WTC11 (cell line): Measurements from ENCODE around the gene ARMC10. TPM values are rescaled to one million over a fixed set of nuclear protein-coding genes. Genes with fewer than 3 reads are reported as not detected.

Source experiments
- ATAC-seq: fragments of 200-7000 bp; cut with Tn5 transposase; 2 replicates; pipeline ENCODE4 v1.10.0; 2021; ENCODE audit warnings: mild to moderate bottlenecking, moderate library complexity
- CTCF ChIA-PET: fragments of 300-600 bp; sonication (Branson Sonifier 250); formaldehyde crosslinking; loops from one replicate; lab custom pipeline; 2021; ENCODE audit warnings: antibody characterized with exemption; lab: Charles Lee
- POLR2A ChIA-PET: fragments of 350-600 bp; sonication (Branson Sonifier 250); formaldehyde crosslinking; loops from one replicate; lab custom pipeline; 2021; ENCODE audit warnings: antibody characterized with exemption; lab: Charles Lee
- DNase-seq: peaks from one replicate; pipeline ENCODE4 v3.0.0; 2021; ENCODE audit warnings: low spot score
- H3K27ac Mint-ChIP-seq: 2 replicates; pipeline ENCODE4 v1.8.0; 2021; ENCODE audit warnings: mixed read lengths
- H3K27me3 Mint-ChIP-seq: 2 replicates; pipeline ENCODE4 v1.8.0; 2021; ENCODE audit warnings: low read depth, mild to moderate bottlenecking, moderate library complexity, mixed read lengths
- H3K36me3 Mint-ChIP-seq: 2 replicates; pipeline ENCODE4 v1.8.0; 2021; ENCODE audit warnings: mixed read lengths
- H3K4me1 Mint-ChIP-seq: 2 replicates; pipeline ENCODE4 v1.8.0; 2022; ENCODE audit warnings: mixed read lengths
- H3K4me3 Mint-ChIP-seq: 2 replicates; pipeline ENCODE4 v1.8.0; 2021; ENCODE audit warnings: mild to moderate bottlenecking, moderate library complexity, mixed read lengths
- H3K9me3 Mint-ChIP-seq: 2 replicates; pipeline ENCODE4 v1.8.0; 2021; ENCODE audit warnings: mixed read lengths
- ARID4B ChIP-seq: sonication (generic); formaldehyde crosslinking; IDR thresholded peaks from 2 replicates; pipeline ENCODE4 v1.8.0; 2023; ENCODE audit warnings: missing genetic modification reagents, mild to moderate bottlenecking, borderline replicate concordance
- CREB1 ChIP-seq: sonication (generic); formaldehyde crosslinking; IDR thresholded peaks from 2 replicates; pipeline ENCODE4 v1.8.0; 2023; ENCODE audit warnings: mild to moderate bottlenecking, missing genetic modification reagents
- CTCF ChIP-seq: fragments of 200-600 bp; IDR thresholded peaks from 2 replicates; pipeline ENCODE4 v1.8.0; 2022; ENCODE audit warnings: antibody characterized with exemption
- E2F1 ChIP-seq: sonication (generic); formaldehyde crosslinking; IDR thresholded peaks from 2 replicates; pipeline ENCODE4 v1.8.0; 2022; ENCODE audit warnings: mild to moderate bottlenecking, missing genetic modification reagents
- E2F5 ChIP-seq: sonication (generic); formaldehyde crosslinking; IDR thresholded peaks from 2 replicates; pipeline ENCODE4 v1.8.1; 2022; ENCODE audit warnings: mild to moderate bottlenecking, moderate library complexity, missing genetic modification reagents
- ELF4 ChIP-seq: sonication (generic); formaldehyde crosslinking; IDR thresholded peaks from 2 replicates; pipeline ENCODE4 v1.8.1; 2022; ENCODE audit warnings: low read depth, mild to moderate bottlenecking, moderate library complexity, missing genetic modification reagents
- EMX1 ChIP-seq: fragments of 250-450 bp; sonication (Bioruptor Pico); IDR thresholded peaks from 2 replicates; pipeline ENCODE4 v1.8.0; 2021; ENCODE audit warnings: mild to moderate bottlenecking
- ETV6 ChIP-seq: sonication (generic); formaldehyde crosslinking; IDR thresholded peaks from 2 replicates; pipeline ENCODE4 v1.8.1; 2022; ENCODE audit warnings: mild to moderate bottlenecking, missing genetic modification reagents
- GABPB1 ChIP-seq: sonication (generic); formaldehyde crosslinking; IDR thresholded peaks from 2 replicates; pipeline ENCODE4 v1.8.1; 2023; ENCODE audit warnings: mild to moderate bottlenecking, missing genetic modification reagents
- KAT7 ChIP-seq: sonication (generic); formaldehyde crosslinking; IDR thresholded peaks from 2 replicates; pipeline ENCODE4 v1.8.1; 2023; ENCODE audit warnings: missing genetic modification reagents, mild to moderate bottlenecking, borderline replicate concordance
- MYBL2 ChIP-seq: sonication (generic); formaldehyde crosslinking; IDR thresholded peaks from 2 replicates; pipeline ENCODE4 v1.8.1; 2023; ENCODE audit warnings: mild to moderate bottlenecking, moderate library complexity, missing genetic modification reagents
- NFATC4 ChIP-seq: fragments of 250-450 bp; sonication (Bioruptor Pico); IDR thresholded peaks from 2 replicates; pipeline ENCODE4 v1.9.0; 2021; ENCODE audit warnings: mild to moderate bottlenecking
- NFYB ChIP-seq: sonication (generic); formaldehyde crosslinking; conservative IDR thresholded peaks from 2 replicates; pipeline ENCODE4 v1.8.0; 2022; ENCODE audit warnings: low read depth, missing genetic modification reagents
- PREB ChIP-seq: sonication (generic); formaldehyde crosslinking; IDR thresholded peaks from 2 replicates; pipeline ENCODE4 v1.8.1; 2022; ENCODE audit warnings: mild to moderate bottlenecking, missing genetic modification reagents, moderate library complexity, borderline replicate concordance
- SP1 ChIP-seq: sonication (generic); formaldehyde crosslinking; conservative IDR thresholded peaks from 2 replicates; pipeline ENCODE4 v1.8.1; 2022; ENCODE audit warnings: missing genetic modification reagents
- USF1 ChIP-seq: sonication (generic); formaldehyde crosslinking; IDR thresholded peaks from 2 replicates; pipeline ENCODE4 v1.8.0; 2022; ENCODE audit warnings: mild to moderate bottlenecking, missing genetic modification reagents
- USF2 ChIP-seq: sonication (generic); formaldehyde crosslinking; IDR thresholded peaks from 2 replicates; pipeline ENCODE4 v1.8.1; 2023; ENCODE audit warnings: mild to moderate bottlenecking, missing genetic modification reagents, moderate library complexity
- ZNF121 ChIP-seq: sonication (generic); formaldehyde crosslinking; IDR thresholded peaks from 2 replicates; pipeline ENCODE4 v1.8.0; 2023; ENCODE audit warnings: missing genetic modification reagents
- ZNF138 ChIP-seq: sonication (generic); formaldehyde crosslinking; conservative IDR thresholded peaks from 2 replicates; pipeline ENCODE4 v1.8.1; 2022; ENCODE audit warnings: mild to moderate bottlenecking, moderate library complexity, missing genetic modification reagents
- ZNF263 ChIP-seq: sonication (generic); formaldehyde crosslinking; IDR thresholded peaks from 2 replicates; pipeline ENCODE4 v1.8.1; 2022; ENCODE audit warnings: low read depth, mild to moderate bottlenecking, moderate library complexity, missing genetic modification reagents
- ZNF317 ChIP-seq: sonication (generic); formaldehyde crosslinking; IDR thresholded peaks from 2 replicates; pipeline ENCODE4 v1.8.1; 2023; ENCODE audit warnings: low read depth, mild to moderate bottlenecking, moderate library complexity, missing genetic modification reagents, borderline replicate concordance
- ZNF416 ChIP-seq: fragments of 250-450 bp; sonication (Bioruptor Pico); IDR thresholded peaks from 2 replicates; pipeline ENCODE4 v1.9.0; 2021; ENCODE audit warnings: mild to moderate bottlenecking, inconsistent platforms
- ZNF425 ChIP-seq: fragments of 250-450 bp; sonication (Bioruptor Pico); conservative IDR thresholded peaks from 2 replicates; pipeline ENCODE4 v1.9.0; 2021; ENCODE audit warnings: mild to moderate bottlenecking
- ZNF671 ChIP-seq: fragments of 250-450 bp; sonication (Bioruptor Pico); IDR thresholded peaks from 2 replicates; pipeline ENCODE4 v1.8.0; 2021; ENCODE audit warnings: mild to moderate bottlenecking
- total RNA-seq: library from RNA; stranded (reverse); gene quantifications from 3 replicates; pipeline ENCODE4 v1.2.3, GENCODE V29; 2021

Gene ARMC10
- total RNA-seq, 1 experiment from 2014 or later = 35.4 TPM

GRCh38 chr7:103116511-103116910, 41.6 kb downstream of the ARMC10 start:
- no peak for ATAC-seq
- Mint-ChIP-seq H3K27me3 (no peaks in the 10 kb centered on the region), H3K9me3 (0 out of 2 replicates have a peak, but pooled peaks cover 3% of the 10 kb centered on the region), H3K4me3 (no peak overlapping the region), H3K4me1 (no peaks in the 10 kb centered on the region), H3K36me3 (peaks cover 19% of the 10 kb centered on the region), H3K27ac (no peak overlapping the region)
- CTCF ChIA-PET = no interaction called here
- TF ChIP-seq NFYB (CRISPR knock-in tag) (no peak), ZNF416 (CRISPR knock-in tag) (no peak), SP1 (CRISPR knock-in tag) (no peak), CTCF (no peak), ZNF671 (CRISPR knock-in tag) (no peak), USF1 (CRISPR knock-in tag) (no peak), NFATC4 (CRISPR knock-in tag) (no peak), ZNF263 (no peak), CREB1 (CRISPR knock-in tag) (no peak), ARID4B (CRISPR knock-in tag) (no peak), ELF4 (CRISPR knock-in tag) (no peak), ZNF121 (CRISPR knock-in tag) (no peak)
- POLR2A ChIA-PET = no interaction called here
- DNase-seq = no peak

GRCh38 chr7:103116991-103117390, 42.1 kb downstream of the ARMC10 start:
- Mint-ChIP-seq H3K4me1 (no peaks in the 10 kb centered on the region), H3K9me3 (0 out of 2 replicates have a peak, but pooled peaks cover under 1% of the 10 kb centered on the region), H3K36me3 (peaks cover 16% of the 10 kb centered on the region), H3K27me3 (no peaks in the 10 kb centered on the region), H3K27ac (no peak overlapping the region), H3K4me3 (no peak overlapping the region)
- ChIA-PET CTCF (no interaction called here), POLR2A (no interaction called here)
- DNase-seq = no peak
- ATAC-seq = no peak
- no peak for TF ChIP-seq USF2 (CRISPR knock-in tag)
- no peak for TF ChIP-seq KAT7
- no peak for TF ChIP-seq MYBL2 (CRISPR knock-in tag)
- TF ChIP-seq ZNF138 (CRISPR knock-in tag) = no peak
- TF ChIP-seq EMX1 (CRISPR knock-in tag) = no peak
- no peak for TF ChIP-seq E2F1 (CRISPR knock-in tag)
- no peak for TF ChIP-seq ZNF317
- TF ChIP-seq NFYB (CRISPR knock-in tag) = no peak
- TF ChIP-seq SP1 (CRISPR knock-in tag) = no peak
- no peak for TF ChIP-seq ETV6 (CRISPR knock-in tag)
- no peak for TF ChIP-seq E2F5 (CRISPR knock-in tag)
- no peak for TF ChIP-seq ZNF425 (CRISPR knock-in tag)
- TF ChIP-seq PREB (CRISPR knock-in tag) = no peak
- no peak for TF ChIP-seq GABPB1
